GM18507 (cell line): ENCODE results near the gene HLA-DMB.
"Not testable (repeated sequence)": the region's sequence is repeated elsewhere in the genome, so short reads cannot be mapped to it uniquely, and the experiment has no call there.

Experiments used
- DNase-seq: peaks from one replicate; pipeline ENCODE4 v3.0.0; 2011; ENCODE audit warnings: low read depth; ENCODE audit not compliant: insufficient read length; ENCODE audit errors: extremely low spot score
- FAIRE-seq: peaks from 2 replicates; lab custom pipeline; 2011; peaks lifted over from hg19 to GRCh38; lab: Jason Lieb, UNC

The HLA-DMB gene

GRCh38 chr6:32952817-32953739 lies 12.2 kb upstream of the HLA-DMB start, which contains the start of gene HLA-DMA:
TSS of gene HLA-DMA (minus strand) at chr6:32953097. CDS start at chr6:32953036, 61 bp downstream.
- peak; percentile 100 for FAIRE-seq

GRCh38 chr6:32950449-32950848 lies 9.6 kb upstream of the HLA-DMB start:
- FAIRE-seq (no peak), DNase-seq (no peak)

More at GRCh38 chr6:32952817-32953739, 12.2 kb upstream of the HLA-DMB start, which contains the start of gene HLA-DMA:
- DNase-seq = peak; percentile 75

- no peak for DNase-seq
- peak; percentile 49 for FAIRE-seq
Observed at GRCh38 chr6:32950010-32950409, 9.2 kb upstream of the HLA-DMB start.

GRCh38 chr6:32949113-32949512 lies 8.3 kb upstream of the HLA-DMB start:
- no peak for DNase-seq
- no peak for FAIRE-seq

GRCh38 chr6:32947552-32948465 lies 7.0 kb upstream of the HLA-DMB start:
- no peak for DNase-seq

GRCh38 chr6:32946893-32947292 lies 6.1 kb upstream of the HLA-DMB start:
- DNase-seq (no peak), FAIRE-seq (no peak)

More at GRCh38 chr6:32947552-32948465, 7.0 kb upstream of the HLA-DMB start:
- peak; percentile 90 for FAIRE-seq

- no peak for FAIRE-seq
Observed at GRCh38 chr6:32945953-32946352, 5.1 kb upstream of the HLA-DMB start.

GRCh38 chr6:32945108-32945760 lies 4.4 kb upstream of the HLA-DMB start:
- FAIRE-seq (peak; percentile 92), DNase-seq (no peak)

More at GRCh38 chr6:32945953-32946352, 5.1 kb upstream of the HLA-DMB start:
- DNase-seq = no peak

- DNase-seq (peak; percentile 54), FAIRE-seq (peak; percentile 98)
Observed at GRCh38 chr6:32943864-32944649, 3.2 kb upstream of the HLA-DMB start.

GRCh38 chr6:32942555-32943123 lies 1.8 kb upstream of the HLA-DMB start:
- DNase-seq = not testable (repeated sequence)
- FAIRE-seq = peak; percentile 82

- peak; percentile 99 for FAIRE-seq
- DNase-seq = peak; percentile 58
Observed at GRCh38 chr6:32941214-32941768, 463 bp upstream of the HLA-DMB start.

- DNase-seq (no peak), FAIRE-seq (no peak)
Observed at GRCh38 chr6:32938494-32938893, 2.3 kb downstream of the HLA-DMB start.

- DNase-seq = no peak
- no peak for FAIRE-seq
Observed at GRCh38 chr6:32937230-32937633, 3.6 kb downstream of the HLA-DMB start.

- DNase-seq = no peak
- FAIRE-seq = no peak
Observed at GRCh38 chr6:32936239-32937152, 4.3 kb downstream of the HLA-DMB start.

GRCh38 chr6:32935551-32936238 lies 5.1 kb downstream of the HLA-DMB start:
- FAIRE-seq = no peak

GRCh38 chr6:32933661-32934085 lies 7.2 kb downstream of the HLA-DMB start:
- FAIRE-seq (peak; percentile 92), DNase-seq (no peak)

More at GRCh38 chr6:32935551-32936238, 5.1 kb downstream of the HLA-DMB start:
- DNase-seq = no peak
